GM21390 (cell line): ENCODE data around the gene FSIP1.

ENCODE experiments used
- ATAC-seq: cut with Tn5 transposase; IDR thresholded peaks from one replicate; pipeline ENCODE4 v1.9.1; 2021; ENCODE audit not compliant: unreplicated experiment

FSIP1 gene

GRCh38 chr15:39654304-39654703 lies 128.3 kb downstream of the FSIP1 start:
- no peak for ATAC-seq

- ATAC-seq, result no peak
Measured at GRCh38 chr15:39651881-39652280, 130.8 kb downstream of the FSIP1 start.

DNA sequence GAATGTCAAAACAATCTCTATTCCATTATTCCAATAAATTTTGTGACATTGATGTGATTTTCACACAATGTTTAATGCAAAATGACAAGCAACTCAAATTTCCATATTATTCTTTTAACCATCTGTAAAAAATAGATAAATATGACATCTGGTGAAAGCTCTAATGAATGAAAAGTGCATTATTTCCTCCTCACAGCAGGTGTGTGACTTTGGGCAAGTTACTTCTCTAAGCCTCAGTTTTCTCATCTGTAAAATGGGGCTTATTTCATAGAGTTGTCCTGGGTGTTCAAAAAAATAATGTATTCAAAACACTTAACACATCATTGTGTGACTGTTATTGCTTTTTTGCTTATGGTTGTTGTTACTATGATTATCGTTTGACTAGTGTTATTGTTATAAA lies 131.3 kb downstream of the FSIP1 start:
- no peak for ATAC-seq

GRCh38 chr15:39649757-39650156 lies 132.9 kb downstream of the FSIP1 start:
- no peak for ATAC-seq

DNA sequence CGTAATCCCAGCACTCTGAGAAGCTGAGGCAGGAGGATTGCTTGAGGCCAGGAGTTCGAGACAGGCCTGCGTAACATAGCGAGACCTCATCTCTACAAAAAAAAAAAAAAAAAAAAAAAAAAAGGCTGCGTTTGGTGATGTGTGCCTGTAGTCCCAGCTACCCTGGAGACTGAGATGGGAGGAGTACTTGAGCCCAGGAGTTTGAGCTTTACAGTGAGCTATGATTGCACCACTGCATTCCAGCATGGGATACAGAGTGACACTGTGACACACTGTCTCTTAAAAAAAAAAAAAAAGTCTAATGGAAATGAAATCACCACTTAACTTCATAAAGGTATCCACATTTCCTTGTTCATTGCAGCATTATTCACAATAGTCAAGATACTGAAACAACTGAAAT lies 136.2 kb downstream of the FSIP1 start:
- ATAC-seq, result no peak

DNA sequence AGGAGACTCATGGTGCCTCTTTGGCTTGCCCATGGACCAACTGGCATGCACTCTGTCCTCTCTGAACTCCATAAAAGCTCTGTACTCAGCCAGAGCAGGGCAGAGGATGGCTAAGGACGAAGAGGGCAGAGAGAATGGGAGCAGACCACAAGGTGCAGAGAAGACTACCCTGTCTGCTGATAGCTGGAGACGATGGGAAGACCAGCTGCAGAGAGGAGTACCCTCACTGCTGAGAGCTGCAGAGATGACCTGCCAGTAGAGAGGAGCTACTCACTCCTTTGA lies 136.7 kb downstream of the FSIP1 start:
- ATAC-seq, result no peak

- no peak for ATAC-seq
Measured at GRCh38 chr15:39645138-39645975, 137.3 kb downstream of the FSIP1 start.

- no peak for ATAC-seq
Measured at GRCh38 chr15:39644136-39644535, 138.5 kb downstream of the FSIP1 start.

DNA sequence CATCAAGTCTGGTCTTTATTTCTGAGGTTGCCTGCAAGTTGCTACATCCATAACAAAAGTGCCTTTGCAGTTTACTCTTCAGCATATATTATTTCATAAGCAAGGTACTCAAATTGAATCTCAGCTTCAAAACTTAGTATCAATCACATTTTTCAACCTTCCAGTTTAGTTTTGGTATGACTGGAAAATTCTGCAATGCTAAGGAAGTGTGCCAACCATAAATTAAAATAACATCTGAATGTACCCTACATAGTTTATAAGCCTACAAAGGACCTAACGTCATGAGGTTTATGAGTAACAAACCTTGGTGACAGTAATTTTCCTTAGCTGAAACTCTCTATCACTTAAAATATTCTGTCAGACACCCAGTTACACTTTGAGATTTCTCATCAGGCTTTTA lies 138.9 kb downstream of the FSIP1 start:
- no peak for ATAC-seq

DNA sequence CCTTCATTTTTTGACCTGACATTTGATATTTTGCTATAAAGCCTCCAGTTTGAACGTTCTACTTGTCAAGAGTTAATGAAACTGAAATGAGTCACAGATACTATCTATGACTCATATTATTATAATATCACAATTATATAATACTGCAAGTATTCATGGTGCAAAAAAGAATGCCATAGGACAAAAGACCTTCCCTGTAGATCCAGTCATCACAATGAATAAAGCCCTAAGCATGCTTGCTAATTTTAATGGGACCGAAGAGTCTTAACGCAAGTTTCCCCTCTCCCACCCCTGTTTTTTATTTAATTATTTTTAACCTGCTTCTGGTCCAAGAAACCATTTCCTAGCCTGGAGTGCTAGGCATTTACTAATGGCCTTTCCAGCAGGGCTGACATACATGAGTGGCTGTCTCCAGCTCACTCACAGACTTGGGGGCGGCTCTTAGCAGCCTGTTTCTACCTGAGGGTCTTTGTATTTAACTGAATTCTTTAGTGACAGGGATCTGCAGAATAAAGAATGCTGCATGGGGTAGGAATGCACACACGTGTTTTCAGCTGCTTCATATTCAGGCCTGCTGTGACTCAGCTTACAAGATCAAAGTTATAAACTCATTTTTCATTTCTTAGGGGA lies 140.5 kb downstream of the FSIP1 start:
- no peak for ATAC-seq

- no peak for ATAC-seq
Measured at GRCh38 chr15:39641191-39641889, 141.3 kb downstream of the FSIP1 start.

DNA sequence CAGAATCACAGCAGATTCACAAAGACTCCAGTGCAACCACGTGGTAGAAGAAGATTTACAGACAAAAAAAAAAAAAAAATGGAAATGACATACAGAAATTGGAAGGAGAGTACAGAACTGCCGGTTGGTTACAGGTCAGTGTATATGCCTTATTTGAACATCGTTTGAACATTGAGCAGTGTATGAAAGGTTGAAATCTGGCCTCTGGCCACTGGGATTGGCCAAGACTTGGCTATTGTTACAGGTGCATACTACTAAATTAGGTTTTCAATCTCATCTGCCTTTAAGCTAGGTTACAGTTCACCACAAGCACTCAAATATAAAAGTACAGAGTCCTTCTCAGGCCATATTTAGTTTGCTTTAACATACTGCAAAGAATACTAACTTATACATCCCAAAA lies 142.0 kb downstream of the FSIP1 start:
- no peak for ATAC-seq

DNA sequence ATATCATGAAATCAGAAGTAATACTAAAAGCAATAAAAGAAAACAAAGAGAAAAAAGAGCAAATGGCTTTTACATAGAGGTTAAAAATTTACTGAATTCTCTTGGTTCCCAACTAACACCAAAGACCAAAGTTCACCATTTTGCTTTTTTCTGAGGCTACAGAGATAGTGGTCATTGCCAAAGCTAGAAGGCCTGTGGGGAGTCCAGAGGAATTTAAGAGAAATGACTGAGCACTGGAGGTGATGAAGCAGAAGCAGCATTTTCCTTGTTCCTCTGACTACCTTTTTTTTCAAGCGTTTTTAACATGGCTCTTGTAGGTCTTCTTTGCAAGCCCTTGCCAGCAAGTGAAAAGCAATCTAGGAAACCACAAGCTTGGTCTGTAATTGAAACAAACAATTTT lies 143.6 kb downstream of the FSIP1 start:
- ATAC-seq, result no peak

GRCh38 chr15:39638041-39638440 lies 144.6 kb downstream of the FSIP1 start:
- ATAC-seq, result no peak

DNA sequence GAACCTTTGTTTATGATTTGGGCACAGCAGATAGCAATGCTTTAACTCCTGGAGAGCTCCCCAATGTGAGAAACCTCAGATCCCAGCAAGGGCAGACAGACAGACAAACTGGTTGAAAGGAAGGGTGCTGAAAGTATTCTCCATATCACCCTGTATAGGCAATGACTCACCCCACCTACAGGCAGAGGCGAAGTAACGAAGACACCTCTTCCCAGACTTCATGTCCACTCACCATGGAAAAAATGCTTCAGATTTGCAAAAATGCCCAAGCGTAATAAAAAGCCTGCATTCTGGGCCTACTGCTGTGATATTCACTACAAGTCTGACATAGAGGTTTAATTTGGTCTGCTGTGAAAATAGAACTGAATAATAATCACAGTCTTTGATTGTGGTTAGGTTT lies 151.3 kb downstream of the FSIP1 start:
- no peak for ATAC-seq

DNA sequence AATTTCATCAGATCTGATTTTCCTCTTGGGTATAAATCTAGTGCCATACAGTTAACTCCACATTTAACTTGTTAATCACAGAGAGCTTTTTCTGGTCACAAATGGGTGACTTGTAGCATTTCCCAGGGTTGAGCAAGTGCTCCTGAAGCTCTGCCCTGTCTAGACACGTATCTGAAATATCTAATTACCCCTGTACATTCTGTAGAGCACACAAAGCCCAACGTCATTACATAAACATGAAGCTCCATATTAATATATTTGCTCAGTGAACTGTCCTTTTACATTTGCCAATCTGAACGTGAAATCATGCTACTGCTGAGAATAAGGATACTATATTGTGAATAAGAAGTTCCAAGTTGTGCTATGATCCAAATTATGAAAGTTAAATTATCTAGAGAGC lies 152.7 kb downstream of the FSIP1 start:
- no peak for ATAC-seq

DNA sequence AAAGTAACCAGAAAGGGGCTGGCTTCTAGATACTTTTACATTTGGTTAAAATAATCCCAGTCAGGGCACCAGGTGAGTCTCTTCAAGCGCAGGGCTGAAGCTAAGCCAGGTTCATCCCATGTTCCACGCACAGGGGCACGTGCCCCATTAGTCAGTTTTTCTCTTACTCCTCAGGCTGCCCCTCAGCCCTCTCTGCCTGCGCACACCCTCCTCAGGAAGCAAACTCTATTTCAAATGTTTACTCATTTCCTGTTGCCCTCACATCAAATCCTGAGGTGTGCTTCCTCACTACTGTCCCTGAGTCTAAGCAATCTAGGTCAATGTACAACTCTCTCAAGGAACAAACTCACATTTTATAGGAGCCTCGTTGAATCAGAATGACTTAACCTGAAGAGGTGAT lies 153.3 kb downstream of the FSIP1 start:
- ATAC-seq, result no peak

DNA sequence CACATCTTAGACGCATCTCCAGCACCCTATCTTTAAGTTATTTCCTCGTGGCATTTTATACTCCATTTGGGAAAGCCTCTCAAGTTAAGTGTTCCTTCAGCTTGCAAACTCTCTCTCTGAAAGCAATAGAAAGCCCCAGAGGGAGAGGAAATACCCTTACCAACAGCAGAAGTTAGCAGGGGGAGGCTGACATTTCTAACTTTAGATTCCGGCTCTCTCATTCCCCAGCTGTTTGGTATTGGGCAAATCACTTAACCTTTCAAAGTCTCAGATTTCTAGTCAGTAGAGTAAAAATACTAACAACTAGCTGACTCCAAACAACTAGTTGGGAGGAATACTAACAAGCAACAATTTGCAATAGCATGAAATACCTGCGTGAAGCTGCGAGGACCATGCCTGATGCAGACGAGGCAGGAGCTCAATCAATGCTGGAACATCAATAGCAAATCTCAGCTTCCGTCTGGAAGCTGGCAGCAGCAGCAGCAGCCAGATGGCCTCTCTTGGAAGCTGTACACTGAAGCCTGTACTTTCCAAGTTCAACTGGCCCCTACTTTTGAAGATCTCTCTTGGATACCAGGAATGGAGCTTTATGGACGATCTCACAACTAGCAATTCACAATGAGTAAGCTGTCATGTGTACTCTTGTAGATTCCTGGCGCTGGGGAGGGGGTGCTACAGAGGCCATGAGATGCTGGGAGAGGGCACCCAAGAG lies 153.9 kb downstream of the FSIP1 start:
- no peak for ATAC-seq

GRCh38 chr15:39628144-39628508 lies 154.5 kb downstream of the FSIP1 start:
- no peak for ATAC-seq

GRCh38 chr15:39627451-39628143 lies 155.0 kb downstream of the FSIP1 start:
- no peak for ATAC-seq

GRCh38 chr15:39625856-39626255 lies 156.8 kb downstream of the FSIP1 start:
- no peak for ATAC-seq
